ENCODE results near the gene FHL1.

DNA sequence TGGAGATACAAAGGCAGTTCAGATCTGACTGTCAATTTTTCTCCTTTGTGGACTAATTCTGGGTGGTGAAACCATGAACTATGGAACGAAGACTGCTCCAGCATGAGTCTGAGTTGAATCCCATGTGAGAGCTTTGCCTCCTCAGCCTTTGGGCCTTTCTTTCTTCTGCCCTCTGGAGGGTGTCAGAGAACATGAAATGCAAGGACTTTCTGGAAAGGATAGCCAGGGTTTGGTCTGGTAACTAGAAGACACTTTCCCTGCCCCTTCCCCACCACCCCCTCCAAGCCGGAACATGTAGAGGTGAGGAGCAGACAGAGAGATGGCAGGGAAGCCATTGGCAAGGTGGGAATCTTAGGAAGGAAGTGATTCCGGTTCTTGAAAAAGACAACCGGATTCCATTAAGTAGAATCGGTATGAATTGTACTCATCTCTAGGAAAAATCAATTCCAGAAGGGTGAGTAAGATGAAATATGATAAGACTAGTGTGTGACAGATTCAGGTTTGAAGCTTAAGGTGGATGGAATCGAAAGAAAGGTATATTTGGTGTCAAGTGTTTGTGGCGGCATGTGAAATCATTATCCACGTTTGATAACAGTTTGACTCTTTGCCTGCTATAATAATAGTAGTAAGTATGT is 19.0 kb downstream of the FHL1 start:
- TF ChIP-seq, protein P1, sequence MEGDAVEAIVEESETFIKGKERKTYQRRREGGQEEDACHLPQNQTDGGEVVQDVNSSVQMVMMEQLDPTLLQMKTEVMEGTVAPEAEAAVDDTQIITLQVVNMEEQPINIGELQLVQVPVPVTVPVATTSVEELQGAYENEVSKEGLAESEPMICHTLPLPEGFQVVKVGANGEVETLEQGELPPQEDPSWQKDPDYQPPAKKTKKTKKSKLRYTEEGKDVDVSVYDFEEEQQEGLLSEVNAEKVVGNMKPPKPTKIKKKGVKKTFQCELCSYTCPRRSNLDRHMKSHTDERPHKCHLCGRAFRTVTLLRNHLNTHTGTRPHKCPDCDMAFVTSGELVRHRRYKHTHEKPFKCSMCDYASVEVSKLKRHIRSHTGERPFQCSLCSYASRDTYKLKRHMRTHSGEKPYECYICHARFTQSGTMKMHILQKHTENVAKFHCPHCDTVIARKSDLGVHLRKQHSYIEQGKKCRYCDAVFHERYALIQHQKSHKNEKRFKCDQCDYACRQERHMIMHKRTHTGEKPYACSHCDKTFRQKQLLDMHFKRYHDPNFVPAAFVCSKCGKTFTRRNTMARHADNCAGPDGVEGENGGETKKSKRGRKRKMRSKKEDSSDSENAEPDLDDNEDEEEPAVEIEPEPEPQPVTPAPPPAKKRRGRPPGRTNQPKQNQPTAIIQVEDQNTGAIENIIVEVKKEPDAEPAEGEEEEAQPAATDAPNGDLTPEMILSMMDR (IDR thresholded peaks at IDR 0.05) = peak in 2 of 5 experiments; percentile 5 to 9
- no peak for TF ChIP-seq EP300 (IDR thresholded peaks at IDR 0.05; ENCODE audit: low read depth)

Measured in transverse colon (tissue), 3 donors.